CD4-positive, alpha-beta T cell treated with Interleukin-12 subunit alpha and Interleukin-12 subunit beta, for 1 hour (primary cell): Measurements from ENCODE around the gene MILR1.
A peak's percentile ranks its signal among the peaks of the same experiment; 100 is the strongest.
"Not testable (repeated sequence)": the region's sequence is repeated elsewhere in the genome, so short reads cannot be mapped to it uniquely, and the experiment has no call there.

Experiments
- DNase-seq: peaks from one replicate; pipeline ENCODE4 v3.0.0-alpha.2; 2020

Gene MILR1, protein sequence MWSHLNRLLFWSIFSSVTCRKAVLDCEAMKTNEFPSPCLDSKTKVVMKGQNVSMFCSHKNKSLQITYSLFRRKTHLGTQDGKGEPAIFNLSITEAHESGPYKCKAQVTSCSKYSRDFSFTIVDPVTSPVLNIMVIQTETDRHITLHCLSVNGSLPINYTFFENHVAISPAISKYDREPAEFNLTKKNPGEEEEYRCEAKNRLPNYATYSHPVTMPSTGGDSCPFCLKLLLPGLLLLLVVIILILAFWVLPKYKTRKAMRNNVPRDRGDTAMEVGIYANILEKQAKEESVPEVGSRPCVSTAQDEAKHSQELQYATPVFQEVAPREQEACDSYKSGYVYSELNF

GRCh38 chr17:64448665-64449512 is at the start of gene MILR1:
TSS of gene MILR1 (plus strand) at chr17:64449115. CDS start at chr17:64449169, 54 bp downstream.
- peak; percentile 19 for DNase-seq

DNA sequence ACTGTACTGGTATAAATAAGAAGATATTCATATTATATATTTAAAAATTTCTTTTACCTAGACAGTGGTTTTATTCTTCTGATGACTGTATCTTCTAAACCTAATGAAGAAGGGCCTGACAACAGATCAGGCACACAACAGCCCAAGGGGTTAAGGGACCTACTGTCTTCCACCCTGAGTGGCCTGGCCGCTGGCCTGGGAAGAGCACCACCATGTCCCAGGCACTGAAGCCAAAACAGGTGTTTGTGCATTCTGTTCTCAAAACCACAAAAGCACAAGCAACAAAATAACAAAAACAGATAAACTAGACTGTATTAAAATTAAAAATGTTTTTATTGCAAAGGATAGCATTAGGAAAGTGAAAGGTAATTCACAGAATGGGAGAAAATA is 49.2 kb upstream of the MILR1 start:
- DNase-seq: no peak

GRCh38 chr17:64400642-64401041 is 48.3 kb upstream of the MILR1 start:
- DNase-seq: no peak

GRCh38 chr17:64401244-64401860 is 47.6 kb upstream of the MILR1 start:
- DNase-seq: no peak

GRCh38 chr17:64401941-64402340 is 47.0 kb upstream of the MILR1 start:
- no peak for DNase-seq

DNA sequence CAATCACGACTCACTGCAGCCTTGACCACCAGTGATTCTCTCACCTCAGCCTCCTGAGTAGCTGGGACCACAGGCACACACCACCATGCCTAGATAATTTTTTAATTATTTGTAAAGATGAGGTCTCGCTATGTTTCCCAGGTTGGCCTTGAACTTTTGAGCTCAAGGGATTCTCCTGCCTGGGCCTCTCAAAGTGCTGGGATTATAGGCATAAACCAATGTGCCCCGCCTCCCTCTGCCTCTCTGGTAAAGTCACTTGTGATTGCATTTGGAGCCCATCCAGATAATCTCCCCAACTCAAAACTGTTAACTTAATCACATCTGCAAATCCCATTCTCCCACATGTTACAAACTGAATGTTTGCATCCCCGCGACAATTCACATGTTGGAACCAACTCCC is 46.4 kb upstream of the MILR1 start:
- DNase-seq: no peak

GRCh38 chr17:64403881-64404460 is 44.9 kb upstream of the MILR1 start:
- no peak for DNase-seq

DNA sequence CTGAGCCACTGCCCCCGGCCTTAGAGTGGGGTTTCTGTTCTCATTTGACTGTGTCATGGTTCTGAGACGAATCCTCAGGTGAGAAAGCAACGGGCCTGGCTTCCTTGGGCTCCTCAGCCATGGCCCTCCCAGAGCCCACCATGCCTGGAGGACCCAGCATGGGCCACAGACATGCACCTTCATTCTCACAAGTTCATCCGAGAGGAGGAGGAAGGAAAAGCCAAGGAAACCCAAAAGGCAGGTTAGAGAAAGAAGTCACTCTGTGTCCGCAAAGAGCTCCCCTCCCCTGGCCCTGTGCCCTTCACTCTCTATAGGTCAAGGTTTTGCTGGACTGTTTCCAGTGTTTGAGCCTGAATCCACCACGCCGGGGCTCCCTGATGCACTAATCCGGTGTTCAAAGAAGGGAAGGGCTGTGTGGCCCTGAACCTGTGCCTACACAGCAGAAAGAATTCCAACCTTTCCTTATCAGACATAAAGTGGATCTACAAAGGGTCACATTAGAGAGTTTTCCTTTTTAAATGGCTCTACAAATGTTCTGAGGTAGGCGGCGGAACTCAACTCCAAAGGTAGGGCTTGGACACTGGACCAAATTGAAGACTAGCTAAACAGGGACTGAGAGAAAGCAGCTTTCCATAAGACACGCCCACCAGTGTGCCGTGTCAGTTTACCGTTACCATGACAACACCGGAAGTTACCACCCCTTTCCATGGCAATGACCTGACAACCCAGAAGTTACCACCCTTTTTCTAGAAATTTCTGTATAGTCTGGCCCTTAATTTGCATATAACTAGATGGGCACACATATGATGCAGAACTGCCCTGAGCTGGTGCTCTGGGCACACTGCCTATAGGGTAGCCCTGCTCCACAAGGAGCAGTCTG is 42.4 kb upstream of the MILR1 start:
- DNase-seq: no peak

DNA sequence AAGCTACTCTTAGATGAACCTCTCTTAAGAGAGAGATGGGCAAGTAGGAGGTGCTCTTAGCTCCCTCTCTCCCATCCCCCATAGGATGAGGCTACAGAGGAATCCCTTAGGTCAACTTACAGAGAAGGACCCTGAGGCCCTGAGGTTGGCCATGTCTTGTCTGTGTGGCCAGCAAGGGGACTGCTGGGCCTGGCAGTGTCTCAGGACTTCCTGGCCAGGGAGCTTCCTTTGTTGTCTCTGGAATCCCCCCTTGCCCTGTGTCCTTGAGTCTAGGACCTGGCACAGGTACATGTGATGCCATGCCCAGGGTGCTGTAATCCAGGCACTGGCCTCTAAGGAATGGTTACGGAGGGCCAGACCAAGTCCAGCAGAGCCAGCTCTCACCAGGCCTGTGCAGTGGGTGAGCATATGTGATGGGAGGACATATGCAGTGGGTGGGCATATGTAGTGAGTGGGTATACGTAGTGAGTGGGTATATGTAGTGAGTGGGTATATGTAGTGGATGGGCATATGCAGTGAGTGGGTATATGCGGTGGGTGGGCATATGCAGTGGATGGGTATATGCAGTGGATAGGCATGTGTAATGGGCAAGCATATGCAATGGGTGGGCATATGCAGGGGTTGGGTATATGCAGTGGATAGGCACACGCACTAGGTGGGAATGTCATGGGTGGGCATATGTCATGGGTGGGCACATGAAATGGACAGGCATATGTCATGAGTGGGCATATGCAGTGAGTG is 38.0 kb upstream of the MILR1 start:
- no peak for DNase-seq

GRCh38 chr17:64411999-64412771 is 36.7 kb upstream of the MILR1 start:
- no peak for DNase-seq

- DNase-seq: no peak
These were observed 36.0 kb upstream of the MILR1 start for GRCh38 chr17:64412944-64413381.

DNA sequence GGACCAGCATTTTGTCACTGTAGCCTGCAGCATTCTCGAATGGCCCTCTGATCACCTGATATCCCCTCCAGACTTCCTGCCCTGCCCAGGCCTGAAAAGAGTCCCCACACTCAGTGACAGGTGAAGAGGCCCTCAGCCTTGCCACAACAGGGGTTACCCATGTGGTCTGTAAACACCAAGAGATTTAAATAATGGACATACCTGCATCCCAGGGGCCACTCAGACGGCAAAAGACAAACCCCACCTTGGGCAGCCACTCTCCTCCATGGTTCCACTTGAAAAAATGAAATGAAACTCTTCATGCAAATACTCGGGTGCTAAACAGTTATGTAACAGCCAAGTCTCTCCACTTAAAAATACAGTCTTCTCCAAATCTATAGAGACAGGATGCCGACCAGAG is 35.4 kb upstream of the MILR1 start:
- DNase-seq: no peak

- DNase-seq: peak; percentile 72
These were observed 30.2 kb upstream of the MILR1 start for GRCh38 chr17:64418506-64419339.

- peak; percentile 80 for DNase-seq
These were observed 28.7 kb upstream of the MILR1 start for GRCh38 chr17:64420143-64420670.

DNA sequence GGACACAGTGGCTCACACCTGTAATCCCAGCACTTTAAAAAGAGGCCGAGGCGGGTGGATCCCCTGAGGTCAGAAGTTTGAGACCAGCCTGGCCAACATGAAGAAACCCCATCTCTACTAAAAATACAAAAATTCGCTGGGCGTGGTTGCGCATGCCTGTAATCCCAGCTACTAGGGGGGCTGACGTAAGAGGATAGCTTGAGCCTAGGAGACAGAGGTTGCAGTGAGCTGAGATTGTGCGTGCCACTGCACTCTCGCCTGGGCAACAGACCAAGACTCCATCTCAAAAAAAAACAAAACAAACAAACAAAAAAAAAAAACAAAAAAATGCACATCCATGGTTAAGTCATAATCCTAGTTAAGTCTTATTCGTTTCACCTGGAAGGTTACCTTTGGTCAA is 26.8 kb upstream of the MILR1 start:
- not testable (repeated sequence) for DNase-seq

DNA sequence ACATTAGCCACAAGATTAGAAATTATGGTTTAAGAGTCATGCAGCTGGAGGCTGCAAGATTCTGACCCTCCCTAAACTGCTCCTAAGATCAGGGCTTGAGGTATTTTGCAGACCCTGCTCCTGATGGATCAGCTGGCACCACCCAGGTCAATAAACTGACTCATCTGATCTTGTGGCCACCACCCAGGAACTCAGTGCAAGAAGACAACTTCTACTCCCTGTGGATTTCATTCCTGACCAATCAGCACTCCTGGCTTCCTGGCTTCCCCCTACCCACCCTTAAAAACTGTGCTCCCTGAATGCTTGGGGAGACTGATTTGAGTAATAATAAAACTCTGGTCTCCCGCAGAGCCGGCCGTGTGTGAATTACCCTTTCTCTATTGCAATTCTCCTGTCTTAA is 25.0 kb upstream of the MILR1 start:
- no peak for DNase-seq

DNA sequence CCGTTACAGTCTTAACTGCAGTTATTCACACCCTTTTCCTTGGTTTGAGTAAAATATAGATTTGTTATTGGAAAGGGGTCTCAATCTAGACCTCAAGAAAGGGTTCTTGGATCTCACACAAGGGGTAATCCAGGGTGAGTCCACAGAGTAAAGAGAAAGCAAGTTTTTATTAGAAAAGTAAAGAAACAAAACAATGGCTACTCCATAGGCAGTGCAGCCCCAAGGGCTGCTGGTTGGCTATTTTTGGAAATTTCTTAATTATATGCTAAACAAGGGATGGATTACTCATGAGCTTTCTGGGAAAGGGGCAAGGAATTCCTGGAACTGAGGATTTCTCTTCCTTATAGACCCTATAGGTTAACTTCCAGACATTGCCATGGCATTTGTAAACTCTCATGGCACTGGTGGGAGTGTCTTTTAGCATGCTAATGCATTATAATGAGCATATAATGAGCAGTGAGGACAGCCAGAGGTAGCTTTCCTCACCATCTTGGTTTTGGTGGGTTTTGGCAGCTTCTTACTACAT is 24.5 kb upstream of the MILR1 start:
- no peak for DNase-seq

- no peak for DNase-seq
These were observed 23.7 kb upstream of the MILR1 start for GRCh38 chr17:64425191-64425590.

- DNase-seq: no peak
These were observed 22.3 kb upstream of the MILR1 start for GRCh38 chr17:64426596-64426995.
